Chondrocyte (in vitro differentiated cells): ENCODE results near the gene ANO1. TPM values are rescaled to one million over a fixed set of nuclear protein-coding genes. Genes with fewer than 3 reads are reported as not detected.

ENCODE experiments used
- DNase-seq: peaks from one replicate; pipeline ENCODE4 v3.0.0; 2021; ENCODE audit warnings: mixed read lengths, low spot score
- H3K27ac Mint-ChIP-seq: one replicate; pipeline ENCODE4 v1.8.0; 2021; ENCODE audit warnings: mild to moderate bottlenecking, moderate library complexity, mixed read lengths; ENCODE audit not compliant: unreplicated experiment
- H3K27me3 Mint-ChIP-seq: 2 replicates; pipeline ENCODE4 v1.8.0; 2021; ENCODE audit warnings: low read depth, mixed read lengths
- H3K36me3 Mint-ChIP-seq: 2 replicates; pipeline ENCODE4 v1.8.0; 2021; ENCODE audit warnings: low read depth, mixed read lengths
- H3K4me1 Mint-ChIP-seq: 2 replicates; pipeline ENCODE4 v1.8.0; 2021; ENCODE audit warnings: low read depth, mild to moderate bottlenecking, mixed read lengths
- H3K4me3 Mint-ChIP-seq: one replicate; pipeline ENCODE4 v1.8.0; 2021; ENCODE audit warnings: mild to moderate bottlenecking, moderate library complexity, mixed read lengths; ENCODE audit not compliant: unreplicated experiment
- H3K9me3 Mint-ChIP-seq: 2 replicates; pipeline ENCODE4 v1.8.0; 2021; ENCODE audit warnings: low read depth, mixed read lengths
- CTCF ChIP-seq: fragments of 200-600 bp; sonication (generic); IDR thresholded peaks from 2 replicates; pipeline ENCODE4 v1.5.0; 2021; ENCODE audit warnings: antibody characterized with exemption, mild to moderate bottlenecking, moderate library complexity
- total RNA-seq: library from RNA; stranded (reverse); gene quantifications from 3 replicates; pipeline ENCODE4 v1.2.1, GENCODE V29; 2021

The ANO1 gene
- total RNA-seq, 1 donor from 2014 or later = 1.5 TPM

- peaks cover 30% of the 10 kb centered on the region for H3K4me1 Mint-ChIP-seq
- DNase-seq = no peak
- peaks cover 11% of the 10 kb centered on the region for H3K27me3 Mint-ChIP-seq
- H3K27ac Mint-ChIP-seq = no peak overlapping the region
- no peak overlapping the region for H3K4me3 Mint-ChIP-seq
- no peak for TF ChIP-seq CTCF
- H3K36me3 Mint-ChIP-seq = no peaks in the 10 kb centered on the region
- no peaks in the 10 kb centered on the region for H3K9me3 Mint-ChIP-seq
Measured at GRCh38 chr11:70110538-70111055, 32.5 kb downstream of the ANO1 start.

GRCh38 chr11:70111269-70112016 lies 33.3 kb downstream of the ANO1 start:
- TF ChIP-seq CTCF = no peak
- Mint-ChIP-seq H3K4me1 (peaks cover 26% of the 10 kb centered on the region), H3K36me3 (no peaks in the 10 kb centered on the region), H3K27ac (peak overlapping the region; percentile 79), H3K4me3 (no peak overlapping the region), H3K9me3 (no peaks in the 10 kb centered on the region), H3K27me3 (peaks cover 7% of the 10 kb centered on the region)
- no peak for DNase-seq

GRCh38 chr11:70112017-70112434 lies 33.9 kb downstream of the ANO1 start:
- Mint-ChIP-seq H3K4me1 (peaks cover 26% of the 10 kb centered on the region), H3K4me3 (no peak overlapping the region), H3K27me3 (peaks cover 3% of the 10 kb centered on the region), H3K36me3 (no peaks in the 10 kb centered on the region), H3K9me3 (no peaks in the 10 kb centered on the region), H3K27ac (peak overlapping the region; percentile 79)
- no peak for DNase-seq
- TF ChIP-seq CTCF = no peak

GRCh38 chr11:70113801-70114200 lies 35.7 kb downstream of the ANO1 start:
- TF ChIP-seq CTCF = no peak
- Mint-ChIP-seq H3K27me3 (peaks cover 3% of the 10 kb centered on the region), H3K4me1 (peaks cover 17% of the 10 kb centered on the region), H3K9me3 (peaks cover 6% of the 10 kb centered on the region), H3K27ac (no peak overlapping the region), H3K4me3 (no peak overlapping the region), H3K36me3 (no peaks in the 10 kb centered on the region)
- no peak for DNase-seq

- DNase-seq = no peak
- Mint-ChIP-seq H3K36me3 (no peaks in the 10 kb centered on the region), H3K4me3 (no peak overlapping the region), H3K27ac (no peak overlapping the region), H3K4me1 (peaks cover 11% of the 10 kb centered on the region), H3K27me3 (peaks cover 16% of the 10 kb centered on the region), H3K9me3 (peaks cover 6% of the 10 kb centered on the region)
- TF ChIP-seq CTCF = no peak
Measured at GRCh38 chr11:70115778-70116177, 37.7 kb downstream of the ANO1 start.
